Left ventricle myocardium inferior (tissue), 1 donor: ENCODE results near the gene KRT23. TPM values are rescaled to one million over a fixed set of nuclear protein-coding genes. Genes with fewer than 3 reads are reported as not detected.

ENCODE experiments used
- DNase-seq: peaks from one replicate; pipeline ENCODE4 v3.0.0-alpha.2; 2020
- H3K27ac ChIP-seq: fragments of 200-600 bp; replicated peaks from 2 replicates; pipeline ENCODE4 v1.8.0; 2021
- H3K27me3 ChIP-seq: fragments of 200-600 bp; 2 replicates; pipeline ENCODE4 v1.8.0; 2021; ENCODE audit warnings: low read depth
- H3K36me3 ChIP-seq: fragments of 200-600 bp; 2 replicates; pipeline ENCODE4 v1.8.0; 2021
- H3K4me1 ChIP-seq: fragments of 200-600 bp; 2 replicates; pipeline ENCODE4 v1.8.0; 2021
- H3K4me3 ChIP-seq: fragments of 200-600 bp; 2 replicates; pipeline ENCODE4 v1.8.0; 2021; ENCODE audit warnings: mild to moderate bottlenecking, moderate library complexity
- H3K9me3 ChIP-seq: fragments of 200-600 bp; replicated peaks from 2 replicates; pipeline ENCODE4 v1.8.0; 2021
- CTCF ChIP-seq: fragments of 200-600 bp; IDR thresholded peaks from 2 replicates; pipeline ENCODE4 v1.8.0; 2021; ENCODE audit warnings: antibody characterized with exemption, mild to moderate bottlenecking, borderline replicate concordance
- intact Hi-C: fragments of 100-400 bp; cut with micrococcal nuclease; formaldehyde crosslinking; loops from one replicate; pipeline ENCODE4 v1.11.0; 2022
- total RNA-seq: library from RNA; stranded (reverse); fragmentation: NEBNext Ultra II Directional; extraction: Animal tissue kit (Norgen Biotek cat#: 25700); gene quantifications from one replicate; pipeline ENCODE4 v1.2.1, GENCODE V29; 2021
- donor health status: DM: no; HTN: yes; CAD: no; lungs with severe emphysema.

Gene KRT23
- total RNA-seq, 1 donor from 2014 or later, result 0.33 TPM

DNA sequence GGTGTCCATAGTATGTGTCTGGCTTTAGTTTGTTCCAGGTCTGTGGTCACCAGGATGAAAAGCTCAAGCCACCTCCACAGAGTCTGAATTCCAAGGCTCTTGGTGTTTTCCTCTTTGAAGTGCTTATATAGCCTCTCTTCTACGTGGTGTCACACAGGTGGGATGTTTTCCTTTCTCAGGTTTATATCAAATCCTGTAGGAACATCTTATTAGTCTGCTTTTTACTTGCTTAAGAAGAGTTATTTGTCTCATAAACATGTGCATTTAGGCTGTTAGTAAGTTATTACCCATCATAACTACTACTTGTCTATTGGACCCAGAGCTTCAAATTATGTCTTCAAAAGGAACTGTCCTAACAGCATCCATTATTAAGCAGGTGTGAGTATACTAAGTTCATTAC, 29.4 kb upstream of the KRT23 start, which contains the start of gene KRT39:
Gene KRT39 (minus strand): TSS at position 101 of the 400 bp plus-strand sequence. CDS start 92 bp downstream, at position 9.
- H3K4me3 ChIP-seq, result no peak within 1 kb of the TSS
- H3K36me3 ChIP-seq, result no peaks in the 10 kb centered on the region
- intact Hi-C loops, result no loop called here
- H3K9me3 ChIP-seq, result peaks cover 5% of the 10 kb centered on the region
- peaks cover 19% of the 10 kb centered on the region for H3K27me3 ChIP-seq
- no peaks in the 10 kb centered on the region for H3K4me1 ChIP-seq
- TF ChIP-seq CTCF, result no peak
- no peak within 1 kb of the TSS for H3K27ac ChIP-seq
- DNase-seq, result no peak

DNA sequence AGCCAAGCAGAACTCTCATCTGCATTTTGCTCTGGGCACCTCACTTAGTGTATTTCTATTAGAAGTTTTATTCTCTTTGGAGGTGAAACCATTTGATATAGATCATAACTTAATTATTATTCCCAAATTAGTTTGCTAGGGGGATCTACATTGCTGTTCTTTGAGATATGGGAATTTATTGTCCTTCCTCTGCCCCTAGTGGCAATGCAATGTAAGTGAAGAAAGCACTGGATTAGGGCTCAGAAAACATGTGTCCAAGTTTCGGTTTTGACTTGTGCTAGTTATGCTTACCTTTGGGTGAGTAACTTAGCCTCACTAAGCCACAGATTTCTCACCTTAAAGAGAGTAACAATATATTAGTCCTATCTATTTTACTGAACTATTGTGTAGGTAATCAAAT, 26.4 kb upstream of the KRT23 start:
- H3K27me3 ChIP-seq, result peaks cover 40% of the 10 kb centered on the region
- H3K36me3 ChIP-seq, result no peaks in the 10 kb centered on the region
- DNase-seq, result no peak
- intact Hi-C loops, result no loop called here
- no peaks in the 10 kb centered on the region for H3K4me1 ChIP-seq
- no peaks in the 10 kb centered on the region for H3K9me3 ChIP-seq
- TF ChIP-seq CTCF, result peak; percentile 65
- no peak overlapping the region for H3K27ac ChIP-seq
- H3K4me3 ChIP-seq, result no peak overlapping the region

GRCh38 chr17:40962059-40962561, 24.7 kb upstream of the KRT23 start:
- no peak for DNase-seq
- no peaks in the 10 kb centered on the region for H3K4me1 ChIP-seq
- intact Hi-C loops, result no loop called here
- H3K27ac ChIP-seq, result no peak overlapping the region
- H3K9me3 ChIP-seq, result no peaks in the 10 kb centered on the region
- TF ChIP-seq CTCF, result no peak
- H3K27me3 ChIP-seq, result peaks cover 49% of the 10 kb centered on the region
- H3K36me3 ChIP-seq, result no peaks in the 10 kb centered on the region
- H3K4me3 ChIP-seq, result no peak overlapping the region

- intact Hi-C loops, result no loop called here
- H3K4me3 ChIP-seq, result no peak overlapping the region
- no peaks in the 10 kb centered on the region for H3K9me3 ChIP-seq
- H3K27ac ChIP-seq, result no peak overlapping the region
- peaks cover 49% of the 10 kb centered on the region for H3K27me3 ChIP-seq
- DNase-seq, result no peak
- no peaks in the 10 kb centered on the region for H3K4me1 ChIP-seq
- no peaks in the 10 kb centered on the region for H3K36me3 ChIP-seq
- TF ChIP-seq CTCF, result no peak
These were observed 24.1 kb upstream of the KRT23 start for GRCh38 chr17:40961591-40961990.

DNA sequence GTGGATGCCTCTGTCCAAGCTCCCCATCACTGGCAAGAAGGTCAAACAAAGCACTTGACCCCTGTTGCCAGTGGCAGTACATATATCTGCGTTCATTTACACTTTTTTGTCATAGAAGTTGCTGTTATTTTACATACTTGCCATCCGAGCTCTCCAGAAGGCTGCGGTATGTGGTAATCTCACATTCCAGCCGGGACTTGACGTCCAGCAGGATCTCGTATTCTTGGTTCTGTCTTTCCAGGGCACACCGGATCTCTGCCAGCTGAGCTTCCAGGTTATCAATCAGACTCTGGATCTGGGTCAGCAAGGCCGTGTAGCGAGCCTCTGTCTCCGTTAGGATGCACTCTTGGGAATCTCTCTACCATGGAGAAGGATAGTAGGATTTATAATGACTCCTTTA, 22.7 kb upstream of the KRT23 start:
- Histone ChIP-seq H3K27me3 (peaks cover 56% of the 10 kb centered on the region), H3K4me1 (no peaks in the 10 kb centered on the region), H3K27ac (no peak overlapping the region), H3K9me3 (no peaks in the 10 kb centered on the region), H3K36me3 (no peaks in the 10 kb centered on the region), H3K4me3 (peak overlapping the region; percentile 1)
- no peak for DNase-seq
- intact Hi-C loops, result no loop called here
- TF ChIP-seq CTCF, result no peak
